ENCODE measurements around the gene RNU11. TPM values are rescaled to one million over a fixed set of nuclear protein-coding genes. Genes with fewer than 3 reads are reported as not detected.
A peak's percentile ranks its signal among the peaks of the same experiment; 100 is the strongest.

The RNU11 gene
- total RNA-seq (2021) (not detected in 3 replicates), Bru-seq, nascent RNA (percentile 97 among the genes with signal in this experiment)
- long read RNA-seq, experiment 1: 0 reads
- long read RNA-seq, experiment 2: 0 reads
- long read RNA-seq, experiment 3: 0 reads

- H3K4me3 Mint-ChIP-seq: peak within 1 kb of the TSS; percentile 74
- no peaks in the 10 kb centered on the region for H3K36me3 Mint-ChIP-seq
- POLR2A ChIA-PET: interaction anchor here (0.7 to 1.8 kb wide), 7 partner anchors 20 to 826 kb away, joined by 3 to 26 read pairs (median 6); partner anchors contain the start of genes GMEB1 and YTHDF2
- CTCF ChIA-PET: interaction anchor here (1.1 to 1.6 kb wide), 2 partner anchors 88 to 229 kb away, joined by 4 to 6 read pairs; partner anchors contain the start of gene YTHDF2
- H3K27ac Mint-ChIP-seq: peak within 1 kb of the TSS; percentile 100
- no peaks in the 10 kb centered on the region for H3K27me3 Mint-ChIP-seq (ENCODE audit: low read depth)
- peaks cover 18% of the 10 kb centered on the region for H3K4me1 Mint-ChIP-seq
- DNase-seq (ENCODE audit: low spot score) (peak; percentile 69), ATAC-seq (peak; percentile 79)
- H3K9me3 Mint-ChIP-seq: no peaks in the 10 kb centered on the region
- no peak for TF ChIP-seq ZNF121 (CRISPR knock-in tag; IDR thresholded peaks at IDR 0.05)
- peak; percentile 98 for TF ChIP-seq CDX4 (CRISPR knock-in tag; IDR thresholded peaks at IDR 0.05; ENCODE audit: borderline replicate concordance)
- peak; percentile 66; the same call in 1 of the 2 replicates for TF ChIP-seq SMAD4 (CRISPR knock-in tag; IDR thresholded peaks at IDR 0.05)
- TF ChIP-seq ATF1 (CRISPR knock-in tag; IDR thresholded peaks at IDR 0.05): peak; percentile 84; the same call in 1 of the 2 replicates
- TF ChIP-seq ZNF423 (CRISPR knock-in tag; IDR thresholded peaks at IDR 0.05): peak; percentile 33; the same call in 1 of the 2 replicates
- peak; percentile 82; the same call in 1 of the 2 replicates for TF ChIP-seq ZNF219 (CRISPR knock-in tag; IDR thresholded peaks at IDR 0.05; ENCODE audit: borderline replicate concordance)
- no peak; the same call in 1 of the 2 replicates for TF ChIP-seq ARID4B (CRISPR knock-in tag; IDR thresholded peaks at IDR 0.05; ENCODE audit: borderline replicate concordance)
- TF ChIP-seq TEAD1 (CRISPR knock-in tag; IDR thresholded peaks at IDR 0.05): peak; percentile 97
- TF ChIP-seq ELF4 (CRISPR knock-in tag; IDR thresholded peaks at IDR 0.05; ENCODE audit: low read depth): no peak; the same call in 1 of the 2 replicates
- peak; percentile 99 for TF ChIP-seq ZNF532 (CRISPR knock-in tag; IDR thresholded peaks at IDR 0.05; ENCODE audit: borderline replicate concordance)
- no peak for TF ChIP-seq TCF7 (CRISPR knock-in tag; IDR thresholded peaks at IDR 0.05; ENCODE audit: low read depth)
- peak; percentile 98 for TF ChIP-seq ERG (CRISPR knock-in tag; IDR thresholded peaks at IDR 0.05)
- TF ChIP-seq E2F4 (CRISPR knock-in tag; IDR thresholded peaks at IDR 0.05; ENCODE audit: borderline replicate concordance, low read depth): no peak
- TF ChIP-seq ZSCAN18 (CRISPR knock-in tag; IDR thresholded peaks at IDR 0.05): 0 out of 2 replicates have a peak, but pooled peaks have one; percentile 58
- TF ChIP-seq STAT6 (CRISPR knock-in tag; conservative IDR thresholded peaks at IDR 0.05; ENCODE audit: low read depth): no peak
- peak; percentile 56; the same call in 1 of the 2 replicates for TF ChIP-seq HMGXB4 (CRISPR knock-in tag; IDR thresholded peaks at IDR 0.05)
Measured at GRCh38 chr1:28648474-28649198, at the start of gene RNU11. Gene RNU11, plus strand, starts transcription at chr1:28648600.
